KOPT-K1 (cell line): ENCODE measurements around the gene PTPRM.

Source experiments
- H3K27ac ChIP-seq: fragments of 200-600 bp; sonication (generic); 2 replicates; pipeline ENCODE4 v1.5.1; 2016; ENCODE audit warnings: antibody characterized with exemption, mild to moderate bottlenecking, low read depth, low read length; ENCODE audit not compliant: poor library complexity, severe bottlenecking
- H3K36me3 ChIP-seq: fragments of 200-600 bp; sonication (generic); 2 replicates; pipeline ENCODE4 v1.5.1; 2017; ENCODE audit warnings: antibody characterized with exemption, mild to moderate bottlenecking, low read length, moderate library complexity; ENCODE audit not compliant: insufficient read depth
- H3K9me3 ChIP-seq: fragments of 200-600 bp; sonication (generic); 2 replicates; pipeline ENCODE4 v1.5.1; 2017; ENCODE audit warnings: antibody characterized with exemption, low read length, mild to moderate bottlenecking; ENCODE audit not compliant: insufficient read depth, poor library complexity, severe bottlenecking

PTPRM gene

DNA sequence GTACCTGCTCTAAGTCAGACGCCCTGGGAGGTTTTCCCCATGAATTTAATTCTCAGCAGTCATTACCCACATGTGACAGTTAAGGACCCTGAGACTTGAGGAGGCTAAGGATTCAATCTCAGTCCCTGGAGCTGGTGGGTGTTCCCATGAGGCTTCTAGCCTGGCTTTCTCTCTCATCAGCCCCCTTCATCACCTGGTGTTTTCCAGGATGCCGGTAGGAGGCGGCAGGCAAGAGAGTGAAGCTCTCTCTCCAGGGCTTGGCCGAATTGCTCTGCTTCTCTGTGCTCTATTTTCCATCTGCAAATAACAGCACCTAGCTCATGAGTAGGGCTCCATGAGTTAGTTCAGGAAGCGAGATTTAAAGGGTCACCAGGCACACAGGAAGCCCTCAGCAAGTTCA lies 241.9 kb downstream of the PTPRM start:
- H3K27ac ChIP-seq: no peak overlapping the region
- H3K9me3 ChIP-seq: peaks cover 1% of the 10 kb centered on the region
- no peaks in the 10 kb centered on the region for H3K36me3 ChIP-seq

DNA sequence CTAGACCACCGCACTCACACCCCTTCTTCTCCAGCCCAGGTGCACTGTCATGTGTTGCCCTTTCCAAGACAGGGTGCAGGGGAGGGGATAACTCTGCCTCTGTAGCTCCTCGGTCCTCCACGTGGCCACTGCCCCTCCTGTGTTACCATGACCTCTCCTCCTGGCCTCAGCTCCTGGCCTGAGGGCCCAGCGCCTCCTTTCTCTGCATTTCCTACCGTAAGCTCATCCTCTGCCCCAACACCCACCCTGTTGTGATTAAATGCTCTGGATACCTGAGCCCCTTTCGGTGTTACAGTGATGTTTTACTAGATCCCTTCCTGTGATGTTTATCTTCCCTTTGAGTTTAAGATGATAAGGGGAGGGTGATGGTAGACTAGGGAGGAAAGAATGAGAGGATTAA lies 242.3 kb downstream of the PTPRM start:
- H3K36me3 ChIP-seq: no peaks in the 10 kb centered on the region
- H3K27ac ChIP-seq: no peak overlapping the region
- peaks cover 6% of the 10 kb centered on the region for H3K9me3 ChIP-seq

DNA sequence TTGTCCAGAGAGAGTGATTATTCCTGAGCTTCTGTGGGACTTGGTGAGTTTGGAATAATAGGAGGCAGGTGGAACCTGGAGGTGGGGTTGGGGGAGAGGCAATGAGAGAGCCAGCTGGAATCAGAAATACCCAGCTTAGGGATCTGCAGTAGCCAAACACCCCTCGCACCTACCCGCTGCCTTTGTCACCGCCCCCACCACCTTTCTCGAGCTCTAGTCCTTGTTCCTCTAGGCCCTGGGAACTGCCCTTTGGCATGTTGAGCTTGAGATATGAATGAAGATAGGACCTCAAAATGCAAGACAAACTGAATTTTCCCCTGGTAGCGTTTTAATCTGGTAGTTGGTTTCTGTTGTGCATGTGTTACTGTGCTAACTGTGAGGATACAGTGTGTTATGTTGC lies 242.9 kb downstream of the PTPRM start:
- Histone ChIP-seq H3K27ac (no peak overlapping the region), H3K36me3 (no peaks in the 10 kb centered on the region), H3K9me3 (peaks cover 11% of the 10 kb centered on the region)

DNA sequence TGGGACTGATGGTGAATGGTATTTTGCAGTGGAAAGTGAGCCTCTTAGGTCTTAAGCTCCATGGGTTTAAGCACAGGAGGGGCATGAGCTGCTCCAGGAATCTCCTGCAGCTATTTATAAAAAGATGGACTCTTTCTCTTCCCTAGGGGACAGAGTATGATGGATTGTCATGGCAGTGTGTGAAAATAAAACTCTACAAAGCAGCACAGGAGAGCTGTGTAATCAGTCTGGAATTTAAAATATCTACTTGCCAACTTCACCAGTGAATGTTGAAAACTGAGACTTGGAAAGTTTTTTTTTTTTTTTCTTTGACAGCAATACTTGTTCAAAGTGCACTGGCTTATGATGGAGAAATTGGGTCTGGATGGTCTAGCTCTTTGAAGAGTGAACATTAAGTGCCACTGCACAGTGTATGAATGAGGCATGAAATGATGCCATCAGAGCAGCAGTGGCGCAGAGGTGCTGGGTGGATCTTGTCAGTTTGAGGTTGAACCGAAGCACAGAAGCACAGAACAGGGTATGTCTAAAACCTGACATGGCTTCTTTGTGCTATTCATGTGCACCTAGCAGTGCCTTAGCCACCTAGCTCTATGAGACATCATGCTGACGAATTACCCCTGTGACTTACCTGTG lies 245.4 kb downstream of the PTPRM start:
- no peak overlapping the region for H3K27ac ChIP-seq
- H3K36me3 ChIP-seq: no peaks in the 10 kb centered on the region
- peaks cover 17% of the 10 kb centered on the region for H3K9me3 ChIP-seq

- peaks cover 17% of the 10 kb centered on the region for H3K9me3 ChIP-seq
- H3K36me3 ChIP-seq: no peaks in the 10 kb centered on the region
- H3K27ac ChIP-seq: no peak overlapping the region
Measured at GRCh38 chr18:7813131-7813530, 246.0 kb downstream of the PTPRM start.

DNA sequence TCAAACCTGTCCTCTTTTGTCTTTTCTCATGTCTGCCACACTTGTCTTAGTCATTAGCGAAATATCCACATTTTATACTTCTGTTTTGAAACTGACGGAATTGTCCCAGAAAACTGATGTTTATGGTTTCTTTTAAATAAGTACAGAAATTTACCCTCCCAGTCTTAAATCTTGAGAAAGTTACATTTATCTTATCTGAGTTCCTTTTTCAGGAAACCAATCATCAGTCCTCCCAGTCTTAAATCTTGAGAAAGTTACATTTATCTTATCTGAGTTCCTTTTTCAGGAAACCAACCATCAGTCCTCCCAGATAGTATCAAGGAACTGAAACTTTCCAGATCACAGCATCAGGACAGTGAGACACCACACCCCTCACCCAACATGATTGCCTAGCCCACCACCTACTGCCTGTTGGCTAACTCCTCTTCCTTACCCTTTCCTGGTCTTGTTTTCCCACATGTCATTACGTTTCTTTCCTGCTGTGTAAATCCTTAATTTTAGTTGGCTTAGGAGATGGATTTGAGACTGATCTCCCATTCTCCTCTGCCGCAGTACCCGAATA lies 247.7 kb downstream of the PTPRM start:
- no peaks in the 10 kb centered on the region for H3K36me3 ChIP-seq
- no peak overlapping the region for H3K27ac ChIP-seq
- peaks cover 17% of the 10 kb centered on the region for H3K9me3 ChIP-seq

GRCh38 chr18:7815787-7816186 lies 248.7 kb downstream of the PTPRM start:
- H3K9me3 ChIP-seq: peaks cover 17% of the 10 kb centered on the region
- H3K27ac ChIP-seq: no peak overlapping the region
- H3K36me3 ChIP-seq: no peaks in the 10 kb centered on the region

- H3K27ac ChIP-seq: no peak overlapping the region
- H3K9me3 ChIP-seq: peaks cover 17% of the 10 kb centered on the region
- H3K36me3 ChIP-seq: no peaks in the 10 kb centered on the region
Measured at GRCh38 chr18:7817575-7818230, 250.6 kb downstream of the PTPRM start.

GRCh38 chr18:7821784-7822183 lies 254.7 kb downstream of the PTPRM start:
- no peak overlapping the region for H3K27ac ChIP-seq
- no peaks in the 10 kb centered on the region for H3K9me3 ChIP-seq
- H3K36me3 ChIP-seq: no peaks in the 10 kb centered on the region

DNA sequence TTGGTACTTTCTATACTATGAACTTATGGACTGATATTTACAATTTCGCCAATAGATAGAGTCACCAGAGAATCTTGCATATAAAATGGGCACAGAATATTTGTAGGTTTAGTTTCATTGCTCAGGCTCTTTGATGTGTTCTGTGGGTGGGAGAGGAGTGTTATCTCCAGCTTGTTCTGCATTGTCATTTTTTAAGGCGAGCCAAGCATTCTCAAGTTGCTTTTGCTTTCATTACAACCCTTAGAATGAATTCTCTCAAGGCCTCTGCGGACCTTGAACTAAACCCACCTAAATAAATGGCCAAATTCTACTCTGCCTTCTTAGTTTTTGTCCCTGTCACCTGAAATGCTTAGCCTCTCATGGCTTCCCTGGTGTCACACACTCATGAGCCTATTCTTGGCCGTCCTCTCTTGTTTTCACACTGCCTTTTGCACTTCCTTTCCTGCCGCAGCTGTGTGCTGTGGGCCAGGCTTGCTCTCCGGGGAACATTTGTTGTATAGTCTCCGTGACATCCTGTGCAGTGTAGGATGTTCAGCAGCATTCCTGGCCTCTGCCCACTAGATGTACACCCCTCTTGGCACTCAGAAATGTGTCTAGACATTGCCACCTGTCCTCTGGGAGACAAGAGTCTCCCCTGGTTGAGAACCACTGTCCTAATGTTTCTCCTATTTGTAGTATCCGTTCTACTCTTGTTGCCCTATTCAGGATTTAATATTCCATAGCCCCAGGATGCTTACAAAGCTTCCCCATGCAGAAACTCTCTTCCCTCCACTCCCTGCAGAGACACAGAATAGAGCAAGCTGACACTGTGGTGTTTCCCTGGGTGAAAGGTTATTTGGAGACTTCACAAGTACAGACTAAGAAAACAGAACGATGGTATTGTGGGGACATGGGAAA lies 255.6 kb downstream of the PTPRM start:
- H3K36me3 ChIP-seq: no peaks in the 10 kb centered on the region
- H3K27ac ChIP-seq: no peak overlapping the region
- no peaks in the 10 kb centered on the region for H3K9me3 ChIP-seq

DNA sequence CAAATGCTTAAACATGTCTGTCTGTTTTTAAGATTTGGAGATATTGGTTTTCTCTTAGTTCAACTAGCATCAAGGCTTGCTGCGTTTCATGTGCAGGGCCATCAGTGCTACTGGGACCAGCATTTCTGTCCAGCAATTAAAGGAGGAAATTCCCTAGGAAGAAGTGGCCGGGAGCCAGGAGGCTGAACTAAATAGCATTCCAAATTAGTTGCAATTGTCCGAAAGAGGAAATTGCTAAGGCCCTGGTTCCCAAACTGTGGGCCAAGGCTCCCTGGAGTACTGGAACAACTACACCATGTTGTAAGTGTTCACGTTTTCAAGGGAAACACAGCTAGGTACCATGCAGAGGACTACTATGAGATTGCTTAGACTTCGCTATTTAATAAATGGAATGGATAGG lies 257.9 kb downstream of the PTPRM start:
- H3K36me3 ChIP-seq: no peaks in the 10 kb centered on the region
- H3K27ac ChIP-seq: no peak overlapping the region
- H3K9me3 ChIP-seq: no peaks in the 10 kb centered on the region

GRCh38 chr18:7830468-7830867 lies 263.4 kb downstream of the PTPRM start:
- Histone ChIP-seq H3K9me3 (no peaks in the 10 kb centered on the region), H3K36me3 (no peaks in the 10 kb centered on the region), H3K27ac (no peak overlapping the region)

GRCh38 chr18:7839548-7839947 lies 272.4 kb downstream of the PTPRM start:
- Histone ChIP-seq H3K9me3 (peaks cover 10% of the 10 kb centered on the region), H3K27ac (no peak overlapping the region), H3K36me3 (no peaks in the 10 kb centered on the region)

DNA sequence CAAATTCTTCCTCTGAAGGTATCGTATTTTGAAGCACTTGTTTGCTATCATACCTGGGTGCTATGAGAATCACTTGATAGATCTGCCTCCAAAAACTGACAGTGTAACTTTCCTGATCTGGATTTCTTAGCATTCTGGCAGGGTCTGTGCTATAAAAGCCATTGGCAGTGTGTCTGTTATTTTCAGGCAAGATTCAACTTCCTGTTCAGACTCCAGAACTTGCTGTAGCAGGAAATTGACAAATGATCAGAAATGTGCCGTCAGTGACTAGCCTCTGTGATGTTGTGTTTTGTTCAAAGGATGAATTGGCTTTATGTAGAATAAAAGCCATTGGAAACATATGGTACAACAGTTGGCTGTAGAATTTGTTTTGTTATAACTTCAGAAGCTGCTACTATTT lies 273.3 kb downstream of the PTPRM start:
- peaks cover 15% of the 10 kb centered on the region for H3K9me3 ChIP-seq
- no peaks in the 10 kb centered on the region for H3K36me3 ChIP-seq
- H3K27ac ChIP-seq: no peak overlapping the region

DNA sequence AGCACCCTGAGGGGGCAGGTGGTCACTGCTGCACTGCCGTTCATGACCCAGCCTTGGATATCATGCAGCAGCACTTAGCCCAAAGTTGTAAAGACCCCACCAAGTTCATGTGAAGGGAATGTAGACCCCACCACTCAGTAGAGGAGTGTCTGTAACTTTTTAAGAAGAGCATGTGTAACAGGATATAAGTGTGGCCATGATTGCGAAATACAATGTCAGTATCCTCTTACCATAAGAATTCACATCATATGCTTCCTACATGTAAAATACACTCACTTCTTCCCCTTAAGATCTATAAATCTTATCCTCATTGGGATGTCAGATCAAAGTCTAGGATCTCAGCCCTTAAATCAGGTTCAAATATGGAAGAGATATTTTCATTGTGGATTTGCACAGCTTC lies 276.9 kb downstream of the PTPRM start:
- Histone ChIP-seq H3K27ac (no peak overlapping the region), H3K9me3 (peaks cover 15% of the 10 kb centered on the region), H3K36me3 (no peaks in the 10 kb centered on the region)
